Stomach (tissue), 19 donors: ENCODE data around the gene MBD6. TPM values are rescaled to one million over a fixed set of nuclear protein-coding genes. Genes with fewer than 3 reads are reported as not detected.

Source experiments
- DNase-seq, 2 donors: peaks; one replicate each; pipeline versions ENCODE4 v3.0.0 to v3.0.0-alpha.2; 2013 to 2019
- H3K27ac ChIP-seq, 5 donors: fragments of 200-600 bp in 4 of 5; sonication (generic) in 4 of 5; one replicate each; pipeline ENCODE4 v1.5.1; 2013 to 2019; ENCODE audit warnings: mild to moderate bottlenecking in 1 of 5, moderate library complexity in 1 of 5
- H3K27me3 ChIP-seq, 3 donors: fragments of 200-600 bp; sonication (generic); one replicate each; pipeline ENCODE4 v1.5.1; 2017 to 2019; ENCODE audit warnings: mixed run types in 1 of 3
- H3K36me3 ChIP-seq, 4 donors: fragments of 200-600 bp; sonication (generic); 1 replicate in 3 of 4; 2 replicates in 1 of 4; pipeline ENCODE4 v1.5.1; 2016 to 2019
- H3K4me1 ChIP-seq, 4 donors: fragments of 200-600 bp; sonication (generic); one replicate each; pipeline ENCODE4 v1.5.1; 2016 to 2019
- H3K4me3 ChIP-seq, 4 donors: fragments of 200-600 bp; sonication (generic) in 3 of 4; one replicate each; pipeline ENCODE4 v1.5.1; 2016 to 2019; ENCODE audit warnings: mild to moderate bottlenecking in 1 of 4
- H3K9me3 ChIP-seq, 4 donors: fragments of 200-600 bp; sonication (generic); one replicate each; pipeline ENCODE4 v1.5.1; 2016 to 2019
- EP300 ChIP-seq: sonication (generic); formaldehyde crosslinking; IDR thresholded peaks from one replicate; pipeline ENCODE4 v1.6.1; 2017; ENCODE audit warnings: antibody characterized with exemption
- POLR2A ChIP-seq, 4 donors: fragments of 450-650 bp; IDR thresholded peaks; one replicate each; pipeline ENCODE4 v1.6.1; 2016; ENCODE audit warnings: antibody characterized with exemption in 4 of 4, control low read depth in 2 of 4, mild to moderate bottlenecking in 1 of 4, moderate library complexity in 1 of 4
- POLR2AphosphoS5 ChIP-seq, 3 donors: sonication (generic); formaldehyde crosslinking; IDR thresholded peaks; one replicate each; pipeline ENCODE4 v1.6.1; 2016; ENCODE audit warnings: antibody characterized with exemption in 3 of 3
- WGBS, 5 donors: extraction: QIAGEN DNeasy Blood & Tissue Kit in 3 of 5; methylation state at CpG; one replicate each; pipeline versions ENCODE4 v1.1.5 to v1.1.7; 2013 to 2018; 5-methylcytosine and 5-hydroxymethylcytosine counted together
- intact Hi-C: fragments of 100-400 bp; cut with DNase I; formaldehyde crosslinking; loops from one replicate; pipeline ENCODE4 v1.15.1; 2023; ENCODE audit warnings: low total_unique reads
- long read RNA-seq, 10 donors: transcript quantifications; one replicate each; lab custom pipeline, GENCODE V29; 2026
- polyA plus RNA-seq, 3 donors: library from polyadenylated mRNA; stranded (reverse); fragments of 200-250 nt; gene quantifications; one replicate each; pipeline ENCODE4 v1.2.3, GENCODE V29; 2013
- total RNA-seq, 5 donors: library from RNA; depleted of rRNA; stranded (reverse); fragments of >200 nt; gene quantifications; one replicate each; pipeline versions ENCODE4 v1.1.0 to v1.2.3, GENCODE V29; 2014 to 2016
- TF ChIP-seq, protein P1 (sequence below), 7 experiments: fragments of 450-650 bp in 4 of 7; fragments of 200-600 bp in 3 of 7; sonication (generic) in 3 of 7; IDR thresholded peaks; one replicate each; pipeline ENCODE4 v1.5.1; 2016 to 2019; ENCODE audit warnings: antibody characterized with exemption in 7 of 7, control low read depth in 2 of 7, mild to moderate bottlenecking in 1 of 7
- donor health status: healthy with polysubstance abuse.
- donor health status: Bipolar disorder and iron deficiency.
- donor health status: healthy.

MBD6 gene, protein sequence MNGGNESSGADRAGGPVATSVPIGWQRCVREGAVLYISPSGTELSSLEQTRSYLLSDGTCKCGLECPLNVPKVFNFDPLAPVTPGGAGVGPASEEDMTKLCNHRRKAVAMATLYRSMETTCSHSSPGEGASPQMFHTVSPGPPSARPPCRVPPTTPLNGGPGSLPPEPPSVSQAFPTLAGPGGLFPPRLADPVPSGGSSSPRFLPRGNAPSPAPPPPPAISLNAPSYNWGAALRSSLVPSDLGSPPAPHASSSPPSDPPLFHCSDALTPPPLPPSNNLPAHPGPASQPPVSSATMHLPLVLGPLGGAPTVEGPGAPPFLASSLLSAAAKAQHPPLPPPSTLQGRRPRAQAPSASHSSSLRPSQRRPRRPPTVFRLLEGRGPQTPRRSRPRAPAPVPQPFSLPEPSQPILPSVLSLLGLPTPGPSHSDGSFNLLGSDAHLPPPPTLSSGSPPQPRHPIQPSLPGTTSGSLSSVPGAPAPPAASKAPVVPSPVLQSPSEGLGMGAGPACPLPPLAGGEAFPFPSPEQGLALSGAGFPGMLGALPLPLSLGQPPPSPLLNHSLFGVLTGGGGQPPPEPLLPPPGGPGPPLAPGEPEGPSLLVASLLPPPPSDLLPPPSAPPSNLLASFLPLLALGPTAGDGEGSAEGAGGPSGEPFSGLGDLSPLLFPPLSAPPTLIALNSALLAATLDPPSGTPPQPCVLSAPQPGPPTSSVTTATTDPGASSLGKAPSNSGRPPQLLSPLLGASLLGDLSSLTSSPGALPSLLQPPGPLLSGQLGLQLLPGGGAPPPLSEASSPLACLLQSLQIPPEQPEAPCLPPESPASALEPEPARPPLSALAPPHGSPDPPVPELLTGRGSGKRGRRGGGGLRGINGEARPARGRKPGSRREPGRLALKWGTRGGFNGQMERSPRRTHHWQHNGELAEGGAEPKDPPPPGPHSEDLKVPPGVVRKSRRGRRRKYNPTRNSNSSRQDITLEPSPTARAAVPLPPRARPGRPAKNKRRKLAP
- total RNA-seq: 100 to 1,000 TPM in 1 of 5 donors, 10 to 100 TPM in 3, 1 to 10 TPM in 1; 4.8 to 129 (median 32.2) TPM
- polyA plus RNA-seq: 10 to 100 TPM; 23.2 to 30.9 (median 28.7) TPM
- long read RNA-seq, donor 1, full-length matches to known transcripts: 1 of 13 reads
- long read RNA-seq, donor 1, partial matches to known transcripts: 12 of 13 reads
- long read RNA-seq, donor 1, other reads (novel, unspliced or antisense): 0 of 13 reads
- long read RNA-seq, donor 2, partial matches to known transcripts: 72 of 74 reads
- long read RNA-seq, donor 2, other reads (novel, unspliced or antisense): 0 of 74 reads
- long read RNA-seq, donor 3, partial matches to known transcripts: 17 of 25 reads
- long read RNA-seq, donor 3, other reads (novel, unspliced or antisense): 8 of 25 reads
- long read RNA-seq, donor 4: 0 reads
- long read RNA-seq, donor 5, partial matches to known transcripts: 78 of 110 reads
- long read RNA-seq, donor 5, other reads (novel, unspliced or antisense): 32 of 110 reads
- long read RNA-seq, donor 6, full-length matches to known transcripts: 2 of 103 reads
- long read RNA-seq, donor 6, partial matches to known transcripts: 101 of 103 reads
- long read RNA-seq, donor 6, other reads (novel, unspliced or antisense): 0 of 103 reads
- long read RNA-seq, donor 7, partial matches to known transcripts: 49 of 74 reads
- long read RNA-seq, donor 7, other reads (novel, unspliced or antisense): 25 of 74 reads
- long read RNA-seq, donor 8, partial matches to known transcripts: 40 of 72 reads
- long read RNA-seq, donor 8, other reads (novel, unspliced or antisense): 32 of 72 reads
- long read RNA-seq, donor 9, partial matches to known transcripts: 21 of 21 reads
- long read RNA-seq, donor 9, other reads (novel, unspliced or antisense): 0 of 21 reads
- long read RNA-seq, donor 10, partial matches to known transcripts: 5 of 5 reads
- long read RNA-seq, donor 10, other reads (novel, unspliced or antisense): 0 of 5 reads

DNA sequence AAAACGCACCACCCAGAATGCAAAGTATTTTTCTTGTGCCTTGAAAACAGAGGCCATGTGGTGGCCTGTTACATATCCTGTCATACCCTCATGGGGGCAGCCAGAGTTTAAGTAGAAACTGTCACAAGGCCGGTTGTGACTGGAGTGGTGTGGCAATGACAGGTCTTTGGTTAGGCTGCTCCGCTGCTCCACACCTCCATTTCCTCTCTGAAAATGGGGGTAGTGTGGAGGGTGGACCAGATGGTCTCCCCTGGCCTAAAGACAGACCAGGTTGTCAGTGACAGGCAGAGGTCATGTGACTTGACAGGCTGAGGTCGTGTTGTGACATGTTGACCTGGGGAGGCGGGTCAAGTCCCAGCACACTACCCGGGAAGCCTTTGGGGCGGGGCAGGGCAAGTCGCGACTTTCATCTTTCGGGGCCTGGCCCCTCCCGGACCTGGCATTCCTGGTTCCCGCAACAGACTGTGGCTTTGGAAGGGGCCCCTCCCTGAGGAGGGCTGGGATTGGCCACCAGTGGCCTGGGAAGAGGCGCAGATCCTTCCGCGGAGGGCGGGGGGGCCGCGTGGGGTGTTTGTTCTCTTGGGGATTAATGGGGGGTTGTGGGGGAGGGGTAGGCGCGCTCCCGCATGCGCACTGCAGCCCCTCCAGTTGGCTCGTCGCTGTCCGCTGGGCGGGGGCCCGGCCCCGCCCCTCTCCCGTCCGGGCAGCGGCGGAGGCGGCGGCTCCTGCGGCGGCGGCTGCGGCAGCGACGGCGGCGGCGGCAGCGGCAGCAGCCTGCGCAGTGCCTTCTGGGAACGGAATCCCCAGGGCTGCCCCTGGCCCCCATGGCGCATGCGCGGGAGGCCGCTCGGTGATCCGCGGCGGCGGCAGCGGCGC is at the start of gene MBD6:
Gene MBD6 (plus strand): TSS at position 814 of the 876 bp plus-strand sequence. CDS start 1,480 bp downstream, outside the sequence.
- Histone ChIP-seq H3K27ac (peak within 1 kb of the TSS; percentile 95 to 99 (median 99)), H3K9me3 (no peaks in the 10 kb centered on the region), H3K36me3 (peaks cover 36 to 42% (median 39%) of the 10 kb centered on the region in 4 donors), H3K27me3 (no peaks in the 10 kb centered on the region), H3K4me3 (peak within 1 kb of the TSS; percentile 58 to 85 (median 74)), H3K4me1 (peaks cover 57 to 84% (median 74%) of the 10 kb centered on the region in 4 donors)
- WGBS, 5 donors: 0 to 2% (median 1%) methylated on average over 25 to 57 of the region's 57 CpGs
- intact Hi-C loops: no loop called here
- peak; percentile 94 to 97 for DNase-seq
- TF ChIP-seq, protein P1, sequence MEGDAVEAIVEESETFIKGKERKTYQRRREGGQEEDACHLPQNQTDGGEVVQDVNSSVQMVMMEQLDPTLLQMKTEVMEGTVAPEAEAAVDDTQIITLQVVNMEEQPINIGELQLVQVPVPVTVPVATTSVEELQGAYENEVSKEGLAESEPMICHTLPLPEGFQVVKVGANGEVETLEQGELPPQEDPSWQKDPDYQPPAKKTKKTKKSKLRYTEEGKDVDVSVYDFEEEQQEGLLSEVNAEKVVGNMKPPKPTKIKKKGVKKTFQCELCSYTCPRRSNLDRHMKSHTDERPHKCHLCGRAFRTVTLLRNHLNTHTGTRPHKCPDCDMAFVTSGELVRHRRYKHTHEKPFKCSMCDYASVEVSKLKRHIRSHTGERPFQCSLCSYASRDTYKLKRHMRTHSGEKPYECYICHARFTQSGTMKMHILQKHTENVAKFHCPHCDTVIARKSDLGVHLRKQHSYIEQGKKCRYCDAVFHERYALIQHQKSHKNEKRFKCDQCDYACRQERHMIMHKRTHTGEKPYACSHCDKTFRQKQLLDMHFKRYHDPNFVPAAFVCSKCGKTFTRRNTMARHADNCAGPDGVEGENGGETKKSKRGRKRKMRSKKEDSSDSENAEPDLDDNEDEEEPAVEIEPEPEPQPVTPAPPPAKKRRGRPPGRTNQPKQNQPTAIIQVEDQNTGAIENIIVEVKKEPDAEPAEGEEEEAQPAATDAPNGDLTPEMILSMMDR (IDR thresholded peaks at IDR 0.05): no peak
- peak; percentile 2 for TF ChIP-seq EP300
- TF ChIP-seq POLR2AphosphoS5 (IDR thresholded peaks at IDR 0.05): peak; percentile 56 to 84 (median 74)

DNA sequence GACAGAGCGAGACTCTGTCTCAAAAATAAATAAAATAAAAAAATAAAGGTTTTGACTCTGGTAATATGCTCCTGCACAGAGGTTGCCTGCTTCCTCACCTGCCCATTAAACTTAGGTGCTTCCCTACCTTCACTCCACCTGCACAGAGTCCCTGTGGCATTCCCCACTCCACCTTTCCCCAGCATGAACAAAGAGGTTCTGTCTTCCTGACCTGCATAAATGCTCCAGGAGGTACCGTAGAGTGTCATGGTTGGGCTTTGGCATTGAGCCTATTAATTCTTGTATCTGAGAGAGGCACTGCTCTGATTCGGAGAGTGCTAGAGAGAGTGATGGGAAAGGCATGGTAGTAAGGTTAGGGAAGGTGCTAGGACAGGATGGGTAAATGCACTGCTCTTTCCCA is 49.2 kb upstream of the MBD6 start:
- H3K4me3 ChIP-seq: no peak overlapping the region
- TF ChIP-seq, protein P1 (IDR thresholded peaks at IDR 0.05): no peak
- TF ChIP-seq POLR2A (IDR thresholded peaks at IDR 0.05) (no peak), POLR2AphosphoS5 (IDR thresholded peaks at IDR 0.05) (no peak), EP300 (no peak)
- no peak overlapping the region for H3K27ac ChIP-seq
- no peaks in the 10 kb centered on the region for H3K9me3 ChIP-seq
- peaks cover 0 to 32% (median 9%) of the 10 kb centered on the region in 4 donors for H3K36me3 ChIP-seq
- 46 to 57% (median 51%) methylated on average over 3 of the region's 3 CpGs for WGBS, 5 donors
- H3K4me1 ChIP-seq: peaks cover 17 to 35% (median 23%) of the 10 kb centered on the region in 4 donors
- DNase-seq: no peak
- intact Hi-C loops: no loop called here
- peaks cover 0 to 94% (median 45%) of the 10 kb centered on the region in 3 donors for H3K27me3 ChIP-seq

DNA sequence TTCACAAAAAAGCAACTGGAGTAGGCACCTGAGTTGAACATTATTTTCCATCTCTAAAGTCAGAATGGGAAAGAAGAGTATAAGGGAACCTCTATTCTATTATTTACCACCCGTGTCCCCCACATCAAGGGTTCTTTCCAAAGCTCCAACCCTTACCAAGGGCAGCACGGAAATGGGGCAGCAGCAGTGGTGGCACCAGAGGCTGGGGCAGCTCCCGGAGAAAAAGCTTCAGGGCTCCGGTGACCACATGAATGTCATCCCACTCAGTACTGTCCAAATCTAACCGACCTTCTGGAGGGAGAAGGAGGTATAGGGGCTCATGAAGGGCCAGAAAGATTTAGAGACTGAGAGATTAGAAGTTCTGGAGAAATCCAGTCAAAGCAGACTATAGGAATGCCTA is 48.7 kb upstream of the MBD6 start:
- peaks cover 17 to 35% (median 23%) of the 10 kb centered on the region in 4 donors for H3K4me1 ChIP-seq
- H3K36me3 ChIP-seq: peaks cover 0 to 32% (median 8%) of the 10 kb centered on the region in 4 donors
- intact Hi-C loops: no loop called here
- H3K27me3 ChIP-seq: peaks cover 0 to 94% (median 45%) of the 10 kb centered on the region in 3 donors
- H3K27ac ChIP-seq: no peak overlapping the region
- TF ChIP-seq, protein P1 (IDR thresholded peaks at IDR 0.05): no peak
- TF ChIP-seq EP300 (no peak), POLR2AphosphoS5 (IDR thresholded peaks at IDR 0.05) (no peak), POLR2A (IDR thresholded peaks at IDR 0.05) (no peak)
- no peak for DNase-seq
- WGBS, 5 donors: 83 to 93% (median 85%) methylated on average over 5 of the region's 5 CpGs
- no peak overlapping the region for H3K4me3 ChIP-seq
- no peaks in the 10 kb centered on the region for H3K9me3 ChIP-seq
